Measurements from ENCODE around the gene B4GALT3. TPM values are rescaled to one million over a fixed set of nuclear protein-coding genes. Genes with fewer than 3 reads are reported as not detected.

B4GALT3 gene
- total and polyA plus RNA-seq, 9 of the 15 experiments (the other 6 are each of a cell fraction or from before 2014, with no cell fraction given) = 31.2 to 103 (median 46.1) TPM

DNA sequence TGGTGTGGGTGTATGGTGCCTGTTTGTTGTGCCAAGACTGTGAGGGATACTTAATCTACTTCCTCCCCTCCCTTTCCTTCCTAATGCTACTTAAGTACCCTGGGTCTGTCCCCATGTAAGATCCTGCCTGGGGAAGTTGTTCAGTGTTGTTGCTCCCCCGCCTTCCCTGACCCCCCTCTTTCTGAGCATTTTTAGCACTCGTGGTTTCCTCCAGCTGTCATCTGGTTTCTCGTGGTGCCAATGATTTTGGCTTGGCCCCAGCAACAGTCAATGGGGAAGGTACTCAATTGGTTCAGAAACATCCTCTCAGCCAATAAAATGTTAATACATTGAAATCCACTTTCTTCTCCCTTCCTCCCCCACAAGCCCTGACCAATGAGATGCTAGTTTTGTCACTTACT lies 8.0 kb upstream of the B4GALT3 start (continued):
- TF ChIP-seq, protein P1, sequence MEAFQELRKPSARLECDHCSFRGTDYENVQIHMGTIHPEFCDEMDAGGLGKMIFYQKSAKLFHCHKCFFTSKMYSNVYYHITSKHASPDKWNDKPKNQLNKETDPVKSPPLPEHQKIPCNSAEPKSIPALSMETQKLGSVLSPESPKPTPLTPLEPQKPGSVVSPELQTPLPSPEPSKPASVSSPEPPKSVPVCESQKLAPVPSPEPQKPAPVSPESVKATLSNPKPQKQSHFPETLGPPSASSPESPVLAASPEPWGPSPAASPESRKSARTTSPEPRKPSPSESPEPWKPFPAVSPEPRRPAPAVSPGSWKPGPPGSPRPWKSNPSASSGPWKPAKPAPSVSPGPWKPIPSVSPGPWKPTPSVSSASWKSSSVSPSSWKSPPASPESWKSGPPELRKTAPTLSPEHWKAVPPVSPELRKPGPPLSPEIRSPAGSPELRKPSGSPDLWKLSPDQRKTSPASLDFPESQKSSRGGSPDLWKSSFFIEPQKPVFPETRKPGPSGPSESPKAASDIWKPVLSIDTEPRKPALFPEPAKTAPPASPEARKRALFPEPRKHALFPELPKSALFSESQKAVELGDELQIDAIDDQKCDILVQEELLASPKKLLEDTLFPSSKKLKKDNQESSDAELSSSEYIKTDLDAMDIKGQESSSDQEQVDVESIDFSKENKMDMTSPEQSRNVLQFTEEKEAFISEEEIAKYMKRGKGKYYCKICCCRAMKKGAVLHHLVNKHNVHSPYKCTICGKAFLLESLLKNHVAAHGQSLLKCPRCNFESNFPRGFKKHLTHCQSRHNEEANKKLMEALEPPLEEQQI (IDR thresholded peaks at IDR 0.05) = no peak
- TF ChIP-seq EZH2 (IDR thresholded peaks at IDR 0.05; ENCODE audit: borderline replicate concordance, low read depth, low read length) (no peak), PHB2 (IDR thresholded peaks at IDR 0.05; ENCODE audit: low read depth) (no peak), NR2F6 (CRISPR knock-in tag; IDR thresholded peaks at IDR 0.05) (no peak), SMARCA4 (IDR thresholded peaks at IDR 0.05) (no peak), FOXJ3 (CRISPR knock-in tag; IDR thresholded peaks at IDR 0.05) (no peak), SP2 (IDR thresholded peaks at IDR 0.05; ENCODE audit: extremely low read depth, low read depth, low read length, poor library complexity, severe bottlenecking) (no peak), TAF9B (IDR thresholded peaks at IDR 0.05; ENCODE audit: partially characterized antibody) (no peak), ETV1 (tag; conservative IDR thresholded peaks at IDR 0.05; ENCODE audit: low read depth) (peak; percentile 20; the same call in 1 of the 2 replicates), NFIC (IDR thresholded peaks at IDR 0.05) (peak; percentile 51), CHD4 (IDR thresholded peaks at IDR 0.05; ENCODE audit: insufficient read depth, insufficient replicate concordance, low read depth, low read length, poor library complexity, severe bottlenecking) (no peak), MCM3 (IDR thresholded peaks at IDR 0.05) (no peak)
- TF ChIP-seq, protein P2, sequence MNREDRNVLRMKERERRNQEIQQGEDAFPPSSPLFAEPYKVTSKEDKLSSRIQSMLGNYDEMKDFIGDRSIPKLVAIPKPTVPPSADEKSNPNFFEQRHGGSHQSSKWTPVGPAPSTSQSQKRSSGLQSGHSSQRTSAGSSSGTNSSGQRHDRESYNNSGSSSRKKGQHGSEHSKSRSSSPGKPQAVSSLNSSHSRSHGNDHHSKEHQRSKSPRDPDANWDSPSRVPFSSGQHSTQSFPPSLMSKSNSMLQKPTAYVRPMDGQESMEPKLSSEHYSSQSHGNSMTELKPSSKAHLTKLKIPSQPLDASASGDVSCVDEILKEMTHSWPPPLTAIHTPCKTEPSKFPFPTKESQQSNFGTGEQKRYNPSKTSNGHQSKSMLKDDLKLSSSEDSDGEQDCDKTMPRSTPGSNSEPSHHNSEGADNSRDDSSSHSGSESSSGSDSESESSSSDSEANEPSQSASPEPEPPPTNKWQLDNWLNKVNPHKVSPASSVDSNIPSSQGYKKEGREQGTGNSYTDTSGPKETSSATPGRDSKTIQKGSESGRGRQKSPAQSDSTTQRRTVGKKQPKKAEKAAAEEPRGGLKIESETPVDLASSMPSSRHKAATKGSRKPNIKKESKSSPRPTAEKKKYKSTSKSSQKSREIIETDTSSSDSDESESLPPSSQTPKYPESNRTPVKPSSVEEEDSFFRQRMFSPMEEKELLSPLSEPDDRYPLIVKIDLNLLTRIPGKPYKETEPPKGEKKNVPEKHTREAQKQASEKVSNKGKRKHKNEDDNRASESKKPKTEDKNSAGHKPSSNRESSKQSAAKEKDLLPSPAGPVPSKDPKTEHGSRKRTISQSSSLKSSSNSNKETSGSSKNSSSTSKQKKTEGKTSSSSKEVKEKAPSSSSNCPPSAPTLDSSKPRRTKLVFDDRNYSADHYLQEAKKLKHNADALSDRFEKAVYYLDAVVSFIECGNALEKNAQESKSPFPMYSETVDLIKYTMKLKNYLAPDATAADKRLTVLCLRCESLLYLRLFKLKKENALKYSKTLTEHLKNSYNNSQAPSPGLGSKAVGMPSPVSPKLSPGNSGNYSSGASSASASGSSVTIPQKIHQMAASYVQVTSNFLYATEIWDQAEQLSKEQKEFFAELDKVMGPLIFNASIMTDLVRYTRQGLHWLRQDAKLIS (CRISPR knock-in tag; IDR thresholded peaks at IDR 0.05) = no peak
- TF ChIP-seq, protein P3, sequence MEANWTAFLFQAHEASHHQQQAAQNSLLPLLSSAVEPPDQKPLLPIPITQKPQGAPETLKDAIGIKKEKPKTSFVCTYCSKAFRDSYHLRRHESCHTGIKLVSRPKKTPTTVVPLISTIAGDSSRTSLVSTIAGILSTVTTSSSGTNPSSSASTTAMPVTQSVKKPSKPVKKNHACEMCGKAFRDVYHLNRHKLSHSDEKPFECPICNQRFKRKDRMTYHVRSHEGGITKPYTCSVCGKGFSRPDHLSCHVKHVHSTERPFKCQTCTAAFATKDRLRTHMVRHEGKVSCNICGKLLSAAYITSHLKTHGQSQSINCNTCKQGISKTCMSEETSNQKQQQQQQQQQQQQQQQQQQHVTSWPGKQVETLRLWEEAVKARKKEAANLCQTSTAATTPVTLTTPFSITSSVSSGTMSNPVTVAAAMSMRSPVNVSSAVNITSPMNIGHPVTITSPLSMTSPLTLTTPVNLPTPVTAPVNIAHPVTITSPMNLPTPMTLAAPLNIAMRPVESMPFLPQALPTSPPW (CRISPR knock-in tag; IDR thresholded peaks at IDR 0.05) = peak; percentile 91

All from K562 (cell line).